ENCODE measurements around the gene CRB3. TPM values are rescaled to one million over a fixed set of nuclear protein-coding genes. Genes with fewer than 3 reads are reported as not detected.

CRB3 gene
- polyA plus RNA-seq, 3 donors: not detected

DNA sequence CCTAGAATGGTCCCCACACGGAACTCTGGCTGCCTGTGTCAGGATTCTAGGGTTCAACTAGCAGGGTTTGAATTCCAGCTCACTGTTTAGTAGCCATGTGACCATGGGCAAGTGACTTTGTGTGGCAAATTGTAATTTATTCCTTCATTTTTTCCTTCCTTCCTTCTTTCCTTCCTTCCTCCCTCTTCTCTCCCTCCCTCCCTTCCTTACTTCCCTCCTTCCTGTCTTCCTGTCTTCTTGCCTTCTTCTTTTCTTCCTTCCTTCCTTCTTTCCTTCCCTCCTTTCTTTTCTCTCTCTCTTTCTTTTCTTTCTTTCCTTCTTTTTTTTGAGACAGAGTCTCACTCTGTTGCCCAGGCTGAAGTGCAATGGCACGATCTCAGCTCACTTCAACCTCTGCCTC lies 26.1 kb downstream of the CRB3 start:
- no peaks in the 10 kb centered on the region for H3K79me2 ChIP-seq (ENCODE audit: insufficient read depth, low read length)
- H4K20me1 ChIP-seq (ENCODE audit: insufficient read depth, low read length): no peaks in the 10 kb centered on the region
- no peaks in the 10 kb centered on the region for H3K36me3 ChIP-seq (replicated peaks in 1 of 2; ENCODE audit: control insufficient read depth in 1 of 2, insufficient read depth in 2 of 2, low read length in 2 of 2)
- Mint-ChIP-seq H3K4me3 (no peak overlapping the region), H3K36me3 (peaks cover 0 to 3% of the 10 kb centered on the region in 2 donors), H3K27ac (peak overlapping the region in 1 of 7 donors; percentile 40), H3K9me3 (peaks cover 9 to 17% (median 10%) of the 10 kb centered on the region in 7 donors), H3K27me3 (ENCODE audit: low read depth in 3 of 3) (peaks cover 4 to 9% (median 9%) of the 10 kb centered on the region in 3 donors), H3K4me1 (peaks cover 8% of the 10 kb centered on the region)
- intact Hi-C loops (cut with micrococcal nuclease): no loop called here
- no peaks in the 10 kb centered on the region for H3K4me1 ChIP-seq (ENCODE audit: control insufficient read depth in 1 of 2, insufficient read depth in 2 of 2, low read length in 2 of 2)
- H3K27ac ChIP-seq (ENCODE audit: low read depth in 1 of 2, low read length in 2 of 2): no peak overlapping the region
- TF ChIP-seq CTCF (IDR thresholded peaks at IDR 0.05): no peak
- WGBS (ENCODE audit: insufficient coverage): 25% methylated on average over 1 of the region's 2 CpGs
- H3K4me3 ChIP-seq (replicated peaks in 1 of 3; ENCODE audit: low read depth in 2 of 3, low read length in 3 of 3): no peak overlapping the region
- H2AFZ ChIP-seq (ENCODE audit: insufficient read depth, low read depth, low read length, poor library complexity, severe bottlenecking): no peak overlapping the region
- no peaks in the 10 kb centered on the region for H3K27me3 ChIP-seq (ENCODE audit: control insufficient read depth in 2 of 2, insufficient read depth in 2 of 2, low read length in 2 of 2)
- no peak overlapping the region for H3K4me2 ChIP-seq (replicated peaks; ENCODE audit: extremely low read depth, low read length, poor library complexity, severe bottlenecking)
- no peak overlapping the region for H3K9ac ChIP-seq (ENCODE audit: insufficient read depth, low read length, poor library complexity, severe bottlenecking)
- no peak for DNase-seq
- peaks cover 10 to 11% of the 10 kb centered on the region in 2 donors for H3K9me3 ChIP-seq (replicated peaks in 1 of 2; ENCODE audit: control insufficient read depth in 1 of 2, insufficient read depth in 1 of 2, low read length in 2 of 2)

DNA sequence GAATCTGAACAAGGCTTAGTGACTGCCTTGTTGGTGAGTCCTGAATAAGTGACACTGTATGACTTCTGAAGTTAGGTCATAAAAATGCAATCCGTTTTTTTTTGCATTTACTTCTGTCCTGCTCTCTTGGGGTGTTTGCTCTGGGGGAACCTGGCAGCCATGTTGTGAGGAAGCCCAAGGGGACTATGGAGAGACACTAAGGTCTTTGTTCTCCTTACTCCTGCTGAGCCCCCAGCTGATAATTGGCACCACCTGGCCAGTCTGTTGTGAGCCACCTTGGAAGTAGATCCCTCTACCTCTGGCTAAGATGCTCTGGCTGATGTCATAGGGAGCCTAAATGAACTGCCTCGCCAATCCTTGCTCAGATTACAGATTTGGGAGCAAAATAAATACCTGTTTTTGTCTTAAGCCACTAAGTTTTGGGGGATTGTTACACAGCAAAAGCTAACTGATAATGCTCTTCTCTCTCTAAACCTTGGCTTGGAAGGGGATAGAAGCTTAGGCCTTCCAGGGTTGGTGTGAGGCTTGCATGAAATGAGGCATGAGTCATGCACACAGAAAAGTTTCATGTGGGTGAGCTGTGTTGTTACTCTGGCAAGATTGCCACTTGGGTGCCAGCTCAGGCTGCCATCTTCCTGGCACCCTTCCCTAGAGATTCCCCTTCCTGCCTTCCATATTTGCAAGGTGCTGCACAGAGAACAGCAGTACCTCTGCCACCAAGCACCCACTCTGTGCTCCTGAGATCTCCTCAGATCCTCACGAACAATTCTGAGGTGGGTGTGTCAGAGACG lies 27.9 kb downstream of the CRB3 start:
- no CpG with 5 or more reads among the region's 4 CpGs for WGBS (ENCODE audit: insufficient coverage)
- no peak for DNase-seq
- no peak overlapping the region for H3K4me3 Mint-ChIP-seq
- Histone ChIP-seq H3K9ac (ENCODE audit: insufficient read depth, low read length, poor library complexity, severe bottlenecking) (no peak overlapping the region), H4K20me1 (ENCODE audit: insufficient read depth, low read length) (no peaks in the 10 kb centered on the region), H3K4me3 (replicated peaks in 1 of 3; ENCODE audit: low read depth in 2 of 3, low read length in 3 of 3) (no peak overlapping the region), H3K4me2 (replicated peaks; ENCODE audit: extremely low read depth, low read length, poor library complexity, severe bottlenecking) (no peak overlapping the region), H3K27ac (ENCODE audit: low read depth in 1 of 2, low read length in 2 of 2) (no peak overlapping the region), H3K36me3 (replicated peaks in 1 of 2; ENCODE audit: control insufficient read depth in 1 of 2, insufficient read depth in 2 of 2, low read length in 2 of 2) (no peaks in the 10 kb centered on the region), H3K4me1 (ENCODE audit: control insufficient read depth in 1 of 2, insufficient read depth in 2 of 2, low read length in 2 of 2) (no peaks in the 10 kb centered on the region), H3K79me2 (ENCODE audit: insufficient read depth, low read length) (no peaks in the 10 kb centered on the region), H2AFZ (ENCODE audit: insufficient read depth, low read depth, low read length, poor library complexity, severe bottlenecking) (no peak overlapping the region), H3K9me3 (replicated peaks in 1 of 2; ENCODE audit: control insufficient read depth in 1 of 2, insufficient read depth in 1 of 2, low read length in 2 of 2) (peaks cover 10 to 11% of the 10 kb centered on the region in 2 donors), H3K27me3 (ENCODE audit: control insufficient read depth in 2 of 2, insufficient read depth in 2 of 2, low read length in 2 of 2) (no peaks in the 10 kb centered on the region)
- no peak for TF ChIP-seq CTCF (IDR thresholded peaks at IDR 0.05)
- intact Hi-C loops (cut with micrococcal nuclease): no loop called here
- peaks cover 1 to 10% (median 9%) of the 10 kb centered on the region in 3 donors for H3K27me3 Mint-ChIP-seq (ENCODE audit: low read depth in 3 of 3)
- peak overlapping the region in 1 of 7 donors; percentile 35 for H3K27ac Mint-ChIP-seq
- peaks cover 0 to 3% of the 10 kb centered on the region in 2 donors for H3K36me3 Mint-ChIP-seq
- H3K9me3 Mint-ChIP-seq: peaks cover 9 to 17% (median 10%) of the 10 kb centered on the region in 7 donors
- peaks cover 8% of the 10 kb centered on the region for H3K4me1 Mint-ChIP-seq

Data from CD14-positive monocyte (primary cell).